UCSD-AML1 (cell line): ENCODE measurements around the gene LMF1.

Experiments
- DNase-seq: peaks from one replicate; lab custom pipeline; 2025; ENCODE audit not compliant: unreplicated experiment; lab: John Stamatoyannopoulos, UW

The LMF1 gene

DNA sequence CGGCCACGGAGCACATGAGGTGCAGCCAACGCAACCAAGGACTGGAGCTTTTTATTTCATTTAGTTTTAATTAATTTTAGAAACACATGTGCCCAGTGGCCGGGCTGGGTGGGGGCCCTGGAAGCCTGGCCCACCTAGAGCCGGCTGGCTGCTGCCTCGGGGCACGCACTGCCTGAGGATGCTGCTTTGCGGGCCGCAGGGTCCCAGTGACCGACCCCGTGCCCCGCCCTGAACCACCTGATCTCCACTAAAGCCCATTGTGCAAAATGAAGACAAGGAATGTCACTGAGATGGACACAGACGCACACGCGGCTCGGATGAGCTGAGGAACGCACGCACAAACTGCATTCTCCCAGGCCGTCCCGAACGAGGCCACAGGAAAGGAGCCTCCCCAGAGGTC is 39.6 kb downstream of the LMF1 start:
- DNase-seq: no peak

DNA sequence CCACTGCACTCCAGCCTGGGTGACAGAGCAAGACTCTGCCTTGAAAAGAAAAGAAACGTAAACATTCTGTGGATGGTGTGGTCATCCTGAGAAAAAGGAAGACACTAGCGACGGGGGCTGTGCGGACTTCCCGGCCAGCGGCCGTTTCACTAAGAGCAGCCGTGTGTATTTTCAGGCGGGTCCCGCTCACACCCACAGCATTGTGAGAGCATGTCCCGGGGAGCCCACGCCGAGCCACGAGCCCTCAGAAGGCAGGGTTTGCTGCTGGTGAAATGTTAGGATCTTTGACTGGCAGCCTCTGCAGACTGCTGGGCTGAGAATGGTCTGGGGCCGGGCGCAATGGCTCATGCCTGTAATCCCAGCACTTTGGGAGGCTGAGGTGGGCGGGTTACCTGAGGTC is 40.3 kb downstream of the LMF1 start:
- DNase-seq: no peak

DNA sequence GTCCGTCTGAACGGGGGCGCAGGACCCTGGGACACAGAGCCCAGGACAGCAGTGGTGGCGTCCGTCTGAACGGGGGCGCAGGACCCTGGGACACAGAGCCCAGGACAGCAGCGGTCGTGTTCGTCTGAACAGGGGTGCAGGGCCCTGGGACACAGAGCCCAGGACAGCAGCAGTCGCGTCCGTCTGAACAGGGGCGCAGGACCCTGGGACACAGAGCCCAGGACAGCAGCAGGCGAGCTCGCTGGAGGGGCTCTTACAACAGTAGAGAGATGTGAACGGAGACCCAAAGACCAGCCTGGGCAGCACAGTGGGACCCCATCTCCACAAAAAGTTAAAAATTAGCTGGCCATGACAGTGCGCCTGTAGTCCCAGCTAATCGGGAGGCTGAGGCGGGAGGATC is 40.7 kb downstream of the LMF1 start:
- DNase-seq: no peak

DNA sequence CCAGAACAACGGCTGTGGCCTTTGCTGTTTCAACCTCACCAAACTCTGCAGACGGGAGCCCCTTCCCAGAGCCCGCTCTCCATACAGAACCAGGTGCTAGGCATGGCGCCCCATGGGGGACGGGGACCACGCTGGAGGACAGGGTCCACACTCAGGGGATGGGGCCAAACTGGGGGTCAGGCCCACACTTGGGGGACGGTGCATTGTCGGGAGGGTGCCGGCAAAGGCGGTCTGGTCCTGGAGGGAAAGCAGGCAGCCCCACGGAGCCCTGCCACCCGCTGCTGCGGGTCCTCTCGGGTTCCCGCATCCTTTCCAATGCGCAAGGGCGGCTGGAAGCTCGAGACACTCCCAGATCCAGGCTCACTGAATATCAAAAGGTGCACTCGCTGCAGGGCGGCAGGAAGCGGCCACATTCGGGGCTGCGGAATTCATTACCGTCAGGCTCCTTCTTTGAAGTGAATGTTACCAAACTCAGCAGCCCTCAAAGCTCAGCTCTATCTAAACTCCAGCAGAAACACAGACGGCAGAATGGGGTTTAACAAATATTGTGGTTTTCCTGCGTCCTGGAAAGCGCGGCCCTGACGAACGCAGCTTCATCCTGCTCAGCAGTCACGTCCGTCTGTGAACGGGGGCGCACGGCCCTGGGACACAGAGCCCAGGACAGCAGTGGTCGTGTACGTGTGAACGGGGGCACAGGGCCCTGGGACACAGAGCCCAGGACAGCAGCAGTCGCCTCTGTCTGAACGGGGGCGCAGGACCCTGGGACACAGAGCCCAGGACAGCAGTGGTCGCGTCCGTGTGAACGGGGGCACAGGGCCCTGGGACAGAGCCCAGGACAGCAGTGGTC is 41.3 kb downstream of the LMF1 start:
- DNase-seq: no peak

DNA sequence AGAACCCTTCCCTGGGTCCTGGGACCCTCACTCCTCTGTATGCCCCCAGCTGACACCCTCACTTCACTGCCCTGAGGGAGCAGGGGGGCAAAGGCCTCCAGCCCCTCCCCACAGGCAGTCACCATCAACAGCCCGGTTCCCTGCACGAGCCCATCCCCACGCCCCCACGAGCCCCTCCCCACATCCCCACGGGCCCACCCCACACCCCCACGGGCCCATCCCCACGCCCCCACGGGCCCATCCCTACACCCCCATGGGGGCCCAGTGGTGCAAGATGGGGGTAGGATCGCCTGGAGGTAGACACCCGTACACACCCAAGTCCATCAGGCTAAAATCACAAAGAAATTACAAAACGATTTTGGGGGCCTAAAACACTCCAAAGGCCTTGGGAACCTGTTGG is 42.3 kb downstream of the LMF1 start:
- DNase-seq: no peak

DNA sequence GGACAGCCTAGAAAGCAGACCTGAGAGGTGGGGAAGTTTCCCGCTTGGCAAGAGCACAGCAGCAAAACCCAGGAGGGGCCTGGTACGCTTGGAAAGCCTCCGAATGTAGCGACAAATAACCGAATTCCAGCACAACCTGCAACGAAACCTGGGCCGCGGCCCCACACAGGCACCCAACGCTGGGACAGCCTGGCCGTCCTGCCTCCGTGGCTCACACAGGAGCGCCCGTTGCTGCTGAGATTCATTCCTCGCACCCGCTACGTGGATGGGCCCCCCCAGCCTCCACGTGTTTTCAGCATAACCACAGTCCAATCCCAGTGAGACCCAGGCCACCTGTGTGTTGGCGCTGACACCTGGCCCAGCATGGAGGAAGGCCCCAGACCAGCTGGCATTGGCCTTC is 42.9 kb downstream of the LMF1 start:
- DNase-seq: no peak

DNA sequence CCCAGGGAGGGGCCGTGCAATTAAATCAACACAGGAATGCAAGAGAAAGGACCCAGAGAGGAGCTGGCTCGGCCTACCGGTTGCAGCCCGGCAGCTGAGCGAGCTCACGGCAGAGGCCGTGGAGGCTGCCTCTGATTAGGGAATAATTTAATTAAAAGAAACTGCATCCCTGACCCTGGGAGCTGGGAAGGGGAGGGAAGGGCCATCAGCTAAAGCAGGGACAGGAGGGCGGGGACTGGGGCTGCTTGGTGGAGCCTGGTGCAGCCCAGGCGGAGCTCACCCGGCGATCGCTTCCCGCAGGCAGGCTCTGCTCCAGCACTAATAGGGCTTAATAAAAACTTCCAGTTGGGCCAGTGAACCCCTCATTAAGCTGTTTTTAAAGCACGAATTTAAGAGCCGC is 43.4 kb downstream of the LMF1 start:
- DNase-seq: no peak

DNA sequence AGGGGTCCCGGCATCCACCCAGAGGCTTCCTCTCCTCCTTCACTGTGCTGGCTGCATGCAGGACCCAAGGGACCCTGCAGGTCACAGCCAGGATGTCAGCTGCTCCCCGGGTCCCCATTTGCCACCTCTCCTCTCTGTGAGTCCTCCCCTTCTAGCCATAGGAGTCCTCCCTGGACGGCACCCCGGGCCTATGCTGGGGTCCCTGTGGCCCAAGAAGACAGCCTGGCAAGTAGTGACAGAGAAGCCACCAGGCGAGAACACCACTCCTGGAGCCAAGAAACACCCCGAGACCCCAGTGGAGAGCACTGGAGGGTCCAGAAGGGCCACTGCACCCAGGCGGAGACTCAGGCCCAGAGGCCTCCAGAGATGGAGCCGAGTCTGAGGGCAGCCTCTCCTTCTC is 44.1 kb downstream of the LMF1 start:
- DNase-seq: no peak

DNA sequence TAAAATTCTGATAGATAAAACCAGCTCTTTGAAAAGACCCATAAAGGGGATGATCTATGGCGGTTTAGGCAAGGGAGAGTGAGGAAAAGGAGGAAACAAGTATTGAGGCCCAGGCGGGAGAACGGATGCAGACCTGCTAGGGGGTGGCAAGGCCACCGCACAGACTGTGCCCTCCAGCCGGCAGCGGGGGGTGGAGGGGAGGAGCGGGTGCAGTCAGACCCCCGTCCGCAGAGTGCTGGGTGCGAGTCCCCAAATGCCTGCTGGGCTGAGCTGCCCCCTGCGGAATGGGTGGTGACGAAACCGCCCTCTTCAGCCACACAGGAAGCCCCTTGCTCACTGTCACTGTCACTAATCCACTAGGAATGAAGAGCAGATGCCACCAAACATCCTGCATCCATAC is 46.0 kb downstream of the LMF1 start:
- no peak for DNase-seq

DNA sequence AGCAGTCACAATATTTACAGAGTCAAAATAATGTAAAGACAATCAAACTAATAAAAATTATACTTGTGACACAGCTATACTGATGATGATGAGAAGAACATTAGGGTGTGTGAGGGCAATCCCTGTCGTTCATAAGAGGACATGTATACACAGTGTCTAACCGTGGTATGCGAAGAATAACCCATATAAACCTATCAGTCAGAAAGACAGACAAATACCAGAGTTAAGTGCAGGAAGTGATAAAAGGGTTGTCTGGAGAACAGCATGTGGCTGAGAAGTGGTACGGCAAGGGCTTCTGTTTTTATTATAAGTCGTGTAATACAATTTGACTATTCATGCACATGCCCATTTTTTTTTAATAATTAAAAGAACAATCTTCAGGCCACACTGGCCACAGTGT is 46.7 kb downstream of the LMF1 start:
- no peak for DNase-seq

DNA sequence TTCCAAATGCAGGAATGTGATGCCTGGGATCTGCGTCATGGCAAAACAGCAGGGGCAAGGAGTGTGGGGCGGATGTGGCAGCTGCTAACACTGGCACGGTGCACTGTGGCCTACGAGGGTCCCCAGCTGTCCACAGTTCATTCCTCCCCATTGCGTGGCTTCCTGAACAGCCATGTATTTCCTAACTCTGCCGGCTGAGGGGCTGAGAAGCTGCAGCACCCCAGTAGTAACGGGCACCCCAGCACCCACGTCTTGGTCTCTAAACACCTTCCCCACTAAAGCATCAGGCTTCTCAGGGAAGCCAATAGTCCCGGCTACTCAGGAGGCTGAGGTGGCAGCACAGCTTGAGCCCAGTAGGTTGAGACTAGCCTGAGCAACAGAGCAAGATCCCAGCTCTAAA is 47.6 kb downstream of the LMF1 start:
- DNase-seq: no peak

DNA sequence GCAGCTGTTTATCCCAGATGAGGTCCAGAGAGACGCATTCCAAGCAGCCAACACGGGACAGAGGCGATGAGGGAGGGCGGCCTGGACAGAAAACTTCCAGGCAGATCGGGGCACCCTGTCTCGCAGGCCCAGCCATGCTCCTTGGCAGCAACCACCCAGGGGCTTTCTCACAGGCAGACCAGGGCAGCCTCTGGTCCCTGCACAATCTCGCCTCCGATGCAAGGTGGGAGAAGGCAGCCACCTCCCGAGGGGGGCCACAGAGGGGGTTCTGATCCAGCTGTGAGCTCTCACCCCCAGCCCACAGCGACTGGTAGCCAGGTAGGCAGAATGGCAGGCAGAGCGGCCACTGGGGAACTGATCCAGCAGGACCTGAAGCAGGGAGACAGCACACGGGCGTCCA is 48.7 kb downstream of the LMF1 start:
- DNase-seq: no peak

DNA sequence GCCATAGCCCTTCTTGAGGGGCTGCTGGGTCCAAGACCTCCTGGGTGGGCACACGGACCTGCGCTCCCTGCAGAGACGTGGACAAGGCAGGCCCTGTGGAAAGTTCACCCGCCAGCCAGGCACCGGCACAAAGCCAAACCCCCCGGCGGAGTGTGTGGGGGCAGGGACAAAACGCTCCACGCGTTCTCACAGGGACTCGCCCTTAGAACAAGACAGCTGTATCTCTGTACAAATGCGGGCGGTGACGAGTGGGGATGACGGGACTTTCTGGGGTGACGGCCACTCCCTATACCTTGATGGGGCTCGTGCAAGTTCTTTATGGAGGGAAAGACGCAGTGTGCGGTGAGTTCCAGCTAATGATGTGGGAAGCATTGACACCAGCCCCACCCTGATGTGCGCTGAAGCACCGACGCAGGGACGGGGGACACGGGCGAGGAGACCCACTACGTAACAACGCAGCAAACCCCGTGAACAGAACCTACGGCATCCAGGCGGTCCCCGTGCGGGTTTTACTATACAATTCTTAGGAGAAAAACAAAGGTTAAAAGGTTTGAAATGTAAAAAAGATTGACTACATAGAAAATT is 49.4 kb downstream of the LMF1 start:
- no peak for DNase-seq

DNA sequence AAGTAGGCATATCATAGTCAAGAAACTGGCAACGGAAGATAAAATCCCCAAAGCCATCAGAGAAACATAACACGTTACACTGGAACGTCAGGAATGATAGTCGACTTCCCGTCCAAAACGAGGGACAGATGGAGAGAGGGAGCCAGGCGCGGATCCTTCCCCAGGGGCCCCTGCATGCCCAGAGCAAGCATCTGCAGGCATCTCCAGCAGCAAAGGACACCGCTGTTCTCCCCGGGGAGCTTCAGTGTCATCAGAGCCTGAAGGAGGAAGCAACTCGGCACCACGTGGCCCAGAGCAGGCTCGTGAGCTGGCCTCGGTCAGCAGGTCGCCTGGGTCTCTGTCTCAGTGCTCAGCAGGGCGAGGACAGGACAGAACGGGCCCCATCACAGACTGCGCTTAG is 50.1 kb downstream of the LMF1 start:
- DNase-seq: no peak

DNA sequence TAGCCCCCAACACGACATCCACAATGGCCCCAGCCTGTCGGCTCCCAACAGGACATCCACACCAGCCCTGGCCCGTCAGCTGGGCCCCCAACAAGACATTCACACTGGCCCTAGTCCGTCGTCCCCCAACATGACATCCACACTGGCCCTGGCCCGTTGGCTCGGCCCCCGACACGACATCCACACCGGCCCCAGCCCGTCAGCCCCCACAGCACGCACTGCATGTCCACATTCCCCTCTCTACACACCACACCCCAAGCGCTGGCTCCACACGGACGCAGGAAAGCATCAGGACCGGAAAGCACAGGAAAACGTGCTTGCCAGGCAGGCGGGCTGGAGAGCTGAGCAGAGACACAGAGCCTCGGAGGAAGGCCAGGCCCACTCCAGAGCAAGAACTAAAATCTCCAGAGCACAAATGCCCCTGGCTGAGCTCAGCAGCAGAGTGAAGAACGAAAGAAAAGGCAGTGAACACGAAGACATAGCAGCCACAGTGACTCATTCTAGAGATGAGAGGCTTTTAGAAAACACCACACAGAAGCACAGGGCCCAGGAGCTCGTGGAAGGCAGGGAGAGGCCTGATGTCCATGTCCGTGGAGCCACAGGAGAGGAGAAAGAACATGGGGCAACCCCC is 50.6 kb downstream of the LMF1 start:
- no peak for DNase-seq

DNA sequence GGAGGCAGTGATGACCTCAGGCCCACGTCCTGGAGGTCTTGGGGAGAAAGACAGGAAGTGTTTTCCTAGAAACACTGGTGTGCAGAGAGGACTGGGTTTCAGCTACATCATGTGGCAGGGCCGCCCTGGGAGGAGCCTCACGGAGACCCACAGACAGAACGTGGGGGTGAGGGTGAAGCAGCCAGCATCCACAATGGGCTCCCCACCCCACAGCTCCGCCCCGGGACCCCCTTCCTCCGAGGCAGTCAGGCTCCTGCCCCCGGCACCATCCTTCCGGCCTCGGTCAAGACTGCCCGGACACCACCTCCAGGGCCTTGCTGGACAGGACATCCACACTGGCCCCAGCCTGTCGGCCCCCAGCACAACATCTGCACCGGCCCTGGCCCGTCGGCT is 51.1 kb downstream of the LMF1 start:
- no peak for DNase-seq

DNA sequence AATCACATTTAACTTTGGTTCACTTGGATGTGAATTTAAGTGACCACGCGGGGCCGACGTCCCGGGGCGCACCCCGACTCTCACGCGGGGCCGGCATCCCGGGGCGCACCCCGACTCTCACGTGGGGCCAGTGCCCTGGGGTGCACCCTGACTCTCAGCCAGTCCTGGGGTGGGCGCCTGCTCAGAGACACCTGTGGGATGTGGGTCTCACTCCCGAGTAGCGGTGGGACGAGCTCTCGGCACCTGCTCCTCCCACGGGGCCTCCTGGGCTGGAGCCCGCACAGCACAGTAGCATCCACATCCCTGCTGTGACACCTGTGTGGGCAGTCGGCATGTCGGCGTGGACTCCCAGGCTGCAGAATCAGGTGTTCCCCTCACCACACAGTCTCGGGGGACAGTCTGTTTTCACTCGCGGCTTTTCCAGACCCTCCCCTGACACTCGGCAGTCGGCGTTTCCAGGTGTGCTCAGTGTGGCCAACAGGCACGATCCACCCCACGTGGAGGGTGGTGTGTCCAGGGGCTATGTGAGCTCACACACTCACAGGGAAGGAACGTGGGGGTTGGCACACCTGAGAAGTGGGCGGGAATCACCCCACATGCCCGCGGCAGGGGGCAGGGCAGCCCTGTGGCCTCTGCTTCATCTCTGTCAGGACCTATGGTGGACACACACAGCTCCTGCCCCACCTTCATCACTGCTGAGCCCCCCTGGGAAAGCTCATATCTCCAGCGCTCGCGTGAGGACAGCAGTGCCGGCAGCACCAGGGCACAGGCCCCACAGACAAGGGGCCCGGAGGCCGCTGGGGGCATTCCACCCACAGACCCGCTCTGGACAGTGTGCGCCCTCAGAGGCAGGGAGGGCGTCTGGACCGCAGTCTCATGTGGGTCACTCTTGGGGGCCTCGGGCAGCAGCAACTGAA is 51.8 kb downstream of the LMF1 start:
- no peak for DNase-seq

DNA sequence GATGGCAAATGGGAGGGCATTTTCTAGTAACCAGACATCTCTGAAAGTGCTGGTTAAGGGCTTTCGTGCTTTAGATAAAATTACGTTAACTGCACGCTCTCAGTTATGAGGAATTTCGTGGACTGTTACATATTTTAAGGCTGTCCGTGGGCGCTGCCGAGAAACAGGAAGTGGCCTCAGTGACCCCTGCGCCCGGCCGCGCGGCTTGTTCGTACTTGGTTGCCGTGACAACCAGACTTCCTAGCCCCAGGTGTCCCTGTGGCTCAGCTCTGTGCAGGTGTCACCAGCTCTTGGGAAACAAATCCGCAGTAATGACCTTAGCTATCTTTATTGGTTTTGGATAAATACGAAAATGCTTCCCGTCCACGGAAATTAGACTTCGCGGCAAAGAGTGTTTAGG is 52.7 kb downstream of the LMF1 start:
- DNase-seq: no peak

DNA sequence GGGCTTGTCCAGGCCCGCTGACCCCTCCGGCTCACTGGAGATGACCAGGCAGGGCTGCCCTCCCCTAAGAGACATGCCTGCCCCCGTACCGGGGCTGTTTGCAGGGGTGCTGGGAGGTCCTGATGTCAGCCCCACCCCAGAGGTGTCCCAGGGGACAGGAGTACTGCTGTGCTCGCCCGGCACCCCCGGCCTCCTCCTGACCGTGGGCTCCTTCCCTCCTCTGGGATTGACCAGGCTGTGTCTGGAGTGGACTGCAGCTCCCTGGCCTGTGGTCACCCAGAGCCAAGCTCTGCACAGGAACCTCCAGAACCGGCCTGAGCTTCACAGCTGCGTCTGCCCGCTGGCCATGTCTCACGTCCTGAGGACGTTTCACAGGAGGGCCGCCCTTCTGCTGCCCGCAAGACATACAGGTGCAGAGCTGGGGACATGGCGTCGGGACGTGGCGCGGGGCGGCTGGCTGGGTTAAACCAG is 53.2 kb downstream of the LMF1 start:
- no peak for DNase-seq

DNA sequence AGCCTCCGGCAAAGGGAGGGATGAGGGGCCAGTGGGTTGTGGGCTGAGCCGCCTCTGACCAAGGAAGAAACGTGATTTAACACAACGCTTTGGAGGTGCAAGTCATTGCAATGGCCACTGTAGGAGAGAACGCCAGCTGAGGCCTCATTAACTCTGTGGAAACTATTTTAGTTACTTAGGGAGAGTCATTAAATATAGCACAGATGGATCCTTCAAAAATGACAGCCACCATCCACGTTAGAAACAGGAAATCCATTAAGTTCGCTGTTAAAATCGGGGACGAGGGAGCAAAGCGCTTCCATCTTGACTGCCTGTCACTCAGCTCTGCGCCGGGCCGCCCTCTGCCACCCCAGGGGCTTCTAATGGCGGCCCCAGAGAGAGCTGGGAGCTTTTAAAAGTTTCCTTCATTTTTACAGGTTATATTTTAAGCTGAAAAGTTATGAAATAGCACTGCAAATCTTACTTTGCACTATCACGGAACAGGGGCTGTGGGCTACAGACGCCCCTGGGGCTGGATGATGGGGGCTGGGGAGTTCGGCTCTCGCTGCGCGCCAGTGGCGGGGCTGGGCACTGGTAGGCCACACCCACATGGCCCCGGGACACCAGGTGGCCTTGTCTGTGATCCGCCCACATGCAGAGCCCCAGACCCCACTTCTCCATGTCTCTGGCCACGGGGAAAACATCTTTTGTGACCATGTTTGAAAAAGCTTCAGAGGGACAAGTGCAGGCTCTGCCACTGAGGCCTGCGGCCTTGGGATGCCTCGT is 54.6 kb downstream of the LMF1 start:
- no peak for DNase-seq

DNA sequence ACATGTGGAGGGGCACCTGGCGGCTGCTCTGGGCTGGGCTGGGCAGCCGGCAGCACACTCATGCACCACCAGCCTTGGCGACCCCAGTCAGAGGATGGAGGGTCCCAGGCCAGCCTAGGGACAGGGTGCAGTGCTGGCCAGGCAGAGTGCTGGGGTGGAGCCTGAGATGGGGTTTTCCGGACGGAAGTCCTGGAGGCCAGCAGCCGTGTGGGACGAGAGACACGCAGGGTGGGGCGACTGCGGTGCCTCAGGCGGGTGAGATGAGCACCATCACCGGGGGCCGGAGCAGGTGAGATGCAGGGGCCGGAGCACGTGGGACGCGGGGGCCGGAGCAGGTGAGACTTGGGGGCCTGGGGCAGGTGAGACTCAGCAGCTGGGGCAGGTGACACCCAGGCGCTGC is 55.2 kb downstream of the LMF1 start:
- DNase-seq: no peak
